ENCODE results near the gene GLRX5. TPM values are rescaled to one million over a fixed set of nuclear protein-coding genes. Genes with fewer than 3 reads are reported as not detected.
A peak's percentile ranks its signal among the peaks of the same experiment; 100 is the strongest.

GLRX5 gene
- total and polyA plus RNA-seq, 8 donors = 8.8 to 22.9 (median 14.6) TPM

DNA sequence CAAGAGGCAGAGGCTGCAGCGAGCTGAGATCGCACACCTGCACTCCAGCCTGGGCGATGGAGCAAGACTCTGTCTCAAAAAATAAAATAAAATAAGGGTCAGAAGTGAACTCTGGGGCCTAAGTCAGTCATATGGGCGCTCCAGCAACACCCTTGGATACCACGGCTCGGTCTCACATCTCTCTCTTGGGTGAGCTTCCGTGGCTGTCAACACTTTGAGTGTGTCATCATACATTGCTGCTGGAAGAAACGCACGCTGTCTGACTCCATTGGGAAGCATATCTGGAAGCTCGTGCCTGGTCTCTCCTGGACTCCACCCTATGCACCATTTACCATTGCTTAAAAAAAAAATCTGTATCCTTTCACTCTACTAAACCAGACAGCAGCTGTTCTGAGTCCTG lies 20.2 kb downstream of the GLRX5 start:
- ATAC-seq (no peak), DNase-seq (no peak), FAIRE-seq (no peak)
- Histone ChIP-seq H3K27ac (no peak overlapping the region), H3K27me3 (no peaks in the 10 kb centered on the region), H3K4me1 (no peaks in the 10 kb centered on the region), H3K4me3 (no peak overlapping the region), H3K9me3 (no peaks in the 10 kb centered on the region), H3K36me3 (no peaks in the 10 kb centered on the region)
- TF ChIP-seq, protein P1, sequence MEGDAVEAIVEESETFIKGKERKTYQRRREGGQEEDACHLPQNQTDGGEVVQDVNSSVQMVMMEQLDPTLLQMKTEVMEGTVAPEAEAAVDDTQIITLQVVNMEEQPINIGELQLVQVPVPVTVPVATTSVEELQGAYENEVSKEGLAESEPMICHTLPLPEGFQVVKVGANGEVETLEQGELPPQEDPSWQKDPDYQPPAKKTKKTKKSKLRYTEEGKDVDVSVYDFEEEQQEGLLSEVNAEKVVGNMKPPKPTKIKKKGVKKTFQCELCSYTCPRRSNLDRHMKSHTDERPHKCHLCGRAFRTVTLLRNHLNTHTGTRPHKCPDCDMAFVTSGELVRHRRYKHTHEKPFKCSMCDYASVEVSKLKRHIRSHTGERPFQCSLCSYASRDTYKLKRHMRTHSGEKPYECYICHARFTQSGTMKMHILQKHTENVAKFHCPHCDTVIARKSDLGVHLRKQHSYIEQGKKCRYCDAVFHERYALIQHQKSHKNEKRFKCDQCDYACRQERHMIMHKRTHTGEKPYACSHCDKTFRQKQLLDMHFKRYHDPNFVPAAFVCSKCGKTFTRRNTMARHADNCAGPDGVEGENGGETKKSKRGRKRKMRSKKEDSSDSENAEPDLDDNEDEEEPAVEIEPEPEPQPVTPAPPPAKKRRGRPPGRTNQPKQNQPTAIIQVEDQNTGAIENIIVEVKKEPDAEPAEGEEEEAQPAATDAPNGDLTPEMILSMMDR (IDR thresholded peaks at IDR 0.05) = no peak
- WGBS, 2 donors = 97 to 98% methylated on average over 10 of the region's 10 CpGs
- intact Hi-C loops (cut with DNase I) = no loop called here

DNA sequence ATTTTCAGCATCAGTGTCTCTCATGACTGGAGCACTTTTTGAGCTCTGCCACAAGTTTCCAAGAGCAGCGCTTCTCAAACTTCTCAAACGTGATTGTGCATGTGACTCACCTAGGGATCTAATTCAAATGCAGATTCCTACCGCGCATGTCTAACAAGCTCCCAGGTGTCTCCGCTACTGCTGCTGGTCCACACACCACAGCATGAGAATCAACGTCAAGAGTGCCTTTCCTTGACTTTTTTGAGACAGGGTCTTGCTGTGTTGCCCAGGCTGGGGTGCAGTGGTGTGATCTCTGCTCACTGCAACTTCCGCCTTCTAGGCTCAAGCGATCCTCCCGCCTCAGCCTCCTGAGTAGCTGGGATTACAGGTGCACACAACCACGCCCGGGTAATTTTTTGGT lies 22.4 kb downstream of the GLRX5 start:
- ATAC-seq (no peak), FAIRE-seq (no peak), DNase-seq (no peak)
- no peaks in the 10 kb centered on the region for H3K27me3 ChIP-seq
- no peak overlapping the region for H3K4me3 ChIP-seq
- intact Hi-C loops (cut with DNase I) = no loop called here
- TF ChIP-seq, protein P1 (IDR thresholded peaks at IDR 0.05) = no peak
- no peak overlapping the region for H3K27ac ChIP-seq
- WGBS, 2 donors = 91 to 92% methylated on average over 11 of the region's 11 CpGs
- no peaks in the 10 kb centered on the region for H3K9me3 ChIP-seq
- no peaks in the 10 kb centered on the region for H3K36me3 ChIP-seq
- H3K4me1 ChIP-seq = no peaks in the 10 kb centered on the region

DNA sequence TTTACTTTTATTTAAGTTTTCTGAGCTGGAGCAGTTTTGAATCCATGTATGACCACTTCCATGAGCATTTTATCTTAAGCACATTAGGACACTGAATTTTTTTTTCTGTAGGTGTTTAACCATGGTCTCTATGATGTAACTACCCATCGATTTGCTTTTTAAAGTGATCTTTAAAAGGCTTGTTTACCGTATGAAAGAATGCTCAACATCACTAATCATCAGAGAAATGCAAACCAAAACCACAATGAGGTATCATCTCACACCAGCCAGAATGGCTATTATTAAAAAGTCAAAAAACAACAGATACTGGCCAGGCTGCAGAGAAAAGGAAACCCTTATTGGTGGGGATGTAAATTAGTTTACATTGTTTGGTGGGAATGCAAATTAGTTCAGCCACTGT lies 23.0 kb downstream of the GLRX5 start:
- Histone ChIP-seq H3K4me3 (no peak overlapping the region), H3K9me3 (no peaks in the 10 kb centered on the region), H3K27me3 (no peaks in the 10 kb centered on the region), H3K27ac (no peak overlapping the region), H3K4me1 (no peaks in the 10 kb centered on the region), H3K36me3 (no peaks in the 10 kb centered on the region)
- intact Hi-C loops (cut with DNase I) = no loop called here
- 70 to 88% methylated on average over 2 of the region's 2 CpGs for WGBS, 2 donors
- ATAC-seq = no peak
- TF ChIP-seq, protein P1 (IDR thresholded peaks at IDR 0.05) = no peak
- FAIRE-seq = no peak
- DNase-seq = no peak

DNA sequence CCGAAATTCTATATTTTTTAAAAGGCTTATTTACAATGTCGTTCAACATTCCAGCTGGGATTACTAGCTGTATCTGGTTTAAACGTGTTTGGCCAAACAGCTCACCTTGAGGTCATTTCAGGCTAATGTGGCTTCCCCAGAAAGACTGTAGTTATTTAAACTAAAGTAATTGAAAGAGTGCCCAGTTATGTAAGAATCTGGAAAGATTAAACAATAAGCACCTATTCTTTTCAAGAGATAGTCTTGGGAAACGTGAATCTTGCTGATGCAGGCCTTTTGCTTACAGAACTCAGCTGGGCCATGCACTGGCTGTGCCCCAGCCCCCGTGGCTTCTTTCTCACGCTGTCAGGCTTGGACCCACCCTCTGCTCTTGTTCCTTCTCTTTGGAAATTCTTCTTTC lies 24.4 kb downstream of the GLRX5 start:
- Histone ChIP-seq H3K4me3 (no peak overlapping the region), H3K27ac (no peak overlapping the region), H3K27me3 (no peaks in the 10 kb centered on the region), H3K4me1 (peaks cover 0 to 4% (median 0%) of the 10 kb centered on the region in 3 donors), H3K36me3 (no peaks in the 10 kb centered on the region), H3K9me3 (no peaks in the 10 kb centered on the region)
- TF ChIP-seq, protein P1 (IDR thresholded peaks at IDR 0.05) = no peak
- peak in 3 of 4 donors; percentile 47 to 55 (median 52) for ATAC-seq
- intact Hi-C loops (cut with DNase I) = no loop called here
- 18 to 22% methylated on average over 6 of the region's 6 CpGs for WGBS, 2 donors
- DNase-seq = peak in 3 of 6 donors; percentile 25 to 62 (median 44)
- no peak for FAIRE-seq

DNA sequence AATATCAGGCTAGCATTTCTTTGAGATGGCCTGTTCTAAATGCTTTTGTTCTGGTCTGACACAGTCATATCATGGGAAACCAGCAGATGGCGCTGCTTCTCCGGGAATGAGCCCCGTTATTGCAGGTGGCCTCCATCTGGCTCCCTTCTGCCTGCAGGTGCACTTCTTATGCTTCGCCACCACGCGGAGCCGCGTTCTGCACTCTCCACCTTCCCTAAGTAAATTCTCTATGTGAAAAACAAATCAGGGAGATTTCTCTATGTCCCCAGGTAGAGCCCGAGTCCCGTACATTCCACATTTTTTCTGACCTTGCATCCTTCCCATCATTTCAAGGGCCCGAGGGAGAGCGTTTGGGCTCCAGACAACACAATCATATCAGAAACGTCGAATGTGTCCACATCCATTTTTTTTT lies 26.2 kb downstream of the GLRX5 start:
- Histone ChIP-seq H3K27ac (no peak overlapping the region), H3K4me1 (peaks cover 0 to 7% (median 0%) of the 10 kb centered on the region in 3 donors), H3K36me3 (no peaks in the 10 kb centered on the region), H3K9me3 (no peaks in the 10 kb centered on the region), H3K4me3 (no peak overlapping the region), H3K27me3 (no peaks in the 10 kb centered on the region)
- DNase-seq (peak; percentile 83 to 96 (median 94)), FAIRE-seq (no peak), ATAC-seq (peak; percentile 87 to 98 (median 96))
- intact Hi-C loops (cut with DNase I) = loop anchor here in 2 of 3 donors (5.0 to 10.0 kb wide), 3 partner anchors 214 to 431 kb away; no protein-coding TSS in a partner anchor
- 2 to 3% methylated on average over 14 of the region's 14 CpGs for WGBS, 2 donors
- TF ChIP-seq, protein P1 (IDR thresholded peaks at IDR 0.05) = peak; percentile 97 to 99 (median 98)
